H9 (cell line): ENCODE measurements around the gene PYGB. TPM values are rescaled to one million over a fixed set of nuclear protein-coding genes. Genes with fewer than 3 reads are reported as not detected.
A peak's percentile ranks its signal among the peaks of the same experiment; 100 is the strongest.

Experiments used
- DNase-seq: peaks from one replicate; pipeline ENCODE4 v3.0.0-alpha.2; 2017
- H2AFZ ChIP-seq: one replicate; pipeline ENCODE4 v1.6.1; 2013; ENCODE audit warnings: mild to moderate bottlenecking, low read length, control low read depth, moderate library complexity
- H2AK5ac ChIP-seq: 2 replicates; pipeline ENCODE4 v1.6.1; 2013; ENCODE audit warnings: low read length, control low read depth, mixed read lengths; ENCODE audit not compliant: insufficient read length
- H2BK120ac ChIP-seq: one replicate; pipeline ENCODE4 v1.6.1; 2013; ENCODE audit warnings: low read depth, mild to moderate bottlenecking, low read length, control low read depth, inconsistent platforms; ENCODE audit not compliant: poor library complexity, severe bottlenecking
- H2BK12ac ChIP-seq: 2 replicates; pipeline ENCODE4 v1.6.1; 2013; ENCODE audit warnings: low read length, control low read depth, mixed read lengths, low read depth; ENCODE audit not compliant: insufficient read length
- H2BK15ac ChIP-seq: 2 replicates; pipeline ENCODE4 v1.6.1; 2013; ENCODE audit warnings: low read depth, low read length, control low read depth
- H2BK20ac ChIP-seq: one replicate; pipeline ENCODE4 v1.6.1; 2013; ENCODE audit warnings: low read depth, mild to moderate bottlenecking, low read length, control low read depth, inconsistent platforms; ENCODE audit not compliant: poor library complexity, severe bottlenecking
- H2BK5ac ChIP-seq: 2 replicates; pipeline ENCODE4 v1.6.1; 2013; ENCODE audit warnings: low read length, control low read depth, mixed read lengths; ENCODE audit not compliant: insufficient read length
- H3K14ac ChIP-seq: 2 replicates; pipeline ENCODE4 v1.6.1; 2013; ENCODE audit warnings: low read length, control low read depth; ENCODE audit not compliant: insufficient read depth
- H3K18ac ChIP-seq: 2 replicates; pipeline ENCODE4 v1.6.1; 2013; ENCODE audit warnings: low read depth, mild to moderate bottlenecking, mixed read lengths, low read length, control low read depth; ENCODE audit not compliant: insufficient read length
- H3K23ac ChIP-seq: 2 replicates; pipeline ENCODE4 v1.6.1; 2013; ENCODE audit warnings: low read length, control low read depth, mixed read lengths, low read depth; ENCODE audit not compliant: insufficient read length
- H3K23me2 ChIP-seq: 2 replicates; pipeline ENCODE4 v1.6.1; 2013; ENCODE audit warnings: low read depth, mild to moderate bottlenecking, mixed read lengths, low read length, control low read depth; ENCODE audit not compliant: insufficient read length, poor library complexity, severe bottlenecking
- H3K27ac ChIP-seq: 2 replicates; pipeline ENCODE4 v1.5.1; 2013; ENCODE audit warnings: low read length, control low read depth, mixed read lengths, low read depth; ENCODE audit not compliant: insufficient read length
- H3K27me3 ChIP-seq: 2 replicates; pipeline ENCODE4 v1.6.1; 2013; ENCODE audit warnings: low read length, control low read depth, inconsistent platforms; ENCODE audit not compliant: insufficient read depth
- H3K4ac ChIP-seq: 2 replicates; pipeline ENCODE4 v1.6.1; 2013; ENCODE audit warnings: low read depth, mild to moderate bottlenecking, control low read depth, inconsistent platforms, low read length, moderate library complexity
- H3K4me1 ChIP-seq: 2 replicates; pipeline ENCODE4 v1.6.1; 2013; ENCODE audit warnings: low read length, control low read depth, inconsistent platforms; ENCODE audit not compliant: insufficient read depth
- H3K4me2 ChIP-seq: 2 replicates; pipeline ENCODE4 v1.6.1; 2013; ENCODE audit warnings: low read length, control low read depth, mixed read lengths; ENCODE audit not compliant: insufficient read length, insufficient read depth
- H3K56ac ChIP-seq: 2 replicates; pipeline ENCODE4 v1.6.1; 2013; ENCODE audit warnings: low read depth, mild to moderate bottlenecking, mixed read lengths, low read length, control low read depth; ENCODE audit not compliant: insufficient read length
- H3K79me1 ChIP-seq: 2 replicates; pipeline ENCODE4 v1.6.1; 2013; ENCODE audit warnings: low read depth, mild to moderate bottlenecking, moderate library complexity, low read length, control low read depth, inconsistent platforms; ENCODE audit not compliant: insufficient read depth, poor library complexity, severe bottlenecking
- H3K79me2 ChIP-seq: 2 replicates; pipeline ENCODE4 v1.6.1; 2013; ENCODE audit warnings: low read length, control low read depth, inconsistent platforms; ENCODE audit not compliant: insufficient read depth
- H3K9ac ChIP-seq: 2 replicates; pipeline ENCODE4 v1.6.1; 2013; ENCODE audit warnings: low read length, control low read depth, mixed read lengths; ENCODE audit not compliant: insufficient read length; ENCODE audit errors: extremely low read depth
- H3K9me3 ChIP-seq: one replicate; pipeline ENCODE4 v1.6.1; 2013; ENCODE audit warnings: low read depth, low read length, inconsistent platforms; ENCODE audit not compliant: control insufficient read depth
- H3T11ph ChIP-seq: one replicate; pipeline ENCODE4 v1.6.1; 2013; ENCODE audit warnings: mild to moderate bottlenecking, low read length, control low read depth, inconsistent platforms
- H4K20me1 ChIP-seq: one replicate; pipeline ENCODE4 v1.6.1; 2013; ENCODE audit not compliant: control insufficient read depth, insufficient read length, insufficient read depth
- H4K5ac ChIP-seq: 2 replicates; pipeline ENCODE4 v1.6.1; 2013; ENCODE audit warnings: low read depth, mild to moderate bottlenecking, mixed read lengths, low read length, control low read depth; ENCODE audit not compliant: insufficient read length
- H4K8ac ChIP-seq: replicated peaks from 2 replicates; pipeline ENCODE4 v1.6.1; 2013; ENCODE audit warnings: low read length, control low read depth, mixed read lengths, low read depth; ENCODE audit not compliant: insufficient read length
- H4K91ac ChIP-seq: 2 replicates; pipeline ENCODE4 v1.6.1; 2013; ENCODE audit warnings: low read depth, mild to moderate bottlenecking, moderate library complexity, mixed read lengths, low read length, control low read depth; ENCODE audit not compliant: insufficient read length
- H3K27ac Mint-ChIP-seq, 3 experiments: 2 replicates in 2 of 3; 3 replicates in 1 of 3; pipeline ENCODE4 v1.8.0; 2020 to 2021; ENCODE audit warnings: mixed read lengths in 3 of 3, mild to moderate bottlenecking in 1 of 3, moderate library complexity in 1 of 3
- H3K27me3 Mint-ChIP-seq: 2 replicates; pipeline ENCODE4 v1.8.0; 2021; ENCODE audit warnings: low read depth, mild to moderate bottlenecking, moderate library complexity, mixed read lengths
- H3K36me3 Mint-ChIP-seq, 3 experiments: 2 replicates in 2 of 3; 3 replicates in 1 of 3; pipeline ENCODE4 v1.8.0; 2020 to 2021; ENCODE audit warnings: low read depth in 3 of 3, mixed read lengths in 3 of 3; ENCODE audit not compliant: insufficient read depth in 1 of 3
- H3K4me1 Mint-ChIP-seq, 2 experiments: 2 replicates each; pipeline ENCODE4 v1.8.0; 2020; ENCODE audit warnings: mixed read lengths in 2 of 2
- H3K4me3 Mint-ChIP-seq, 2 experiments: 2 replicates in 1 of 2; 3 replicates in 1 of 2; pipeline ENCODE4 v1.8.0; 2020 to 2021; ENCODE audit warnings: mild to moderate bottlenecking in 2 of 2, mixed read lengths in 2 of 2, moderate library complexity in 1 of 2
- H3K9me3 Mint-ChIP-seq, 2 experiments: 2 replicates in 1 of 2; 3 replicates in 1 of 2; pipeline ENCODE4 v1.8.0; 2020; ENCODE audit warnings: mild to moderate bottlenecking in 2 of 2, mixed read lengths in 2 of 2, moderate library complexity in 1 of 2
- CTCF ChIP-seq: fragments of 200-600 bp; sonication (generic); conservative IDR thresholded peaks from 3 replicates; pipeline ENCODE4 v1.8.0; 2021; ENCODE audit warnings: antibody characterized with exemption, mild to moderate bottlenecking
- WGBS: extraction: QIAGEN DNeasy Blood & Tissue Kit; methylation state at CpG from one replicate; pipeline ENCODE4 v1.1.7; 2013; ENCODE audit warnings: missing lambda C conversion rate, low lambda C conversion rate, mixed read lengths; ENCODE audit not compliant: insufficient read length; ENCODE audit errors: extremely low coverage; 5-methylcytosine and 5-hydroxymethylcytosine counted together
- total RNA-seq: library from RNA; stranded (reverse); gene quantifications from 2 replicates; pipeline ENCODE4 v1.2.1, GENCODE V29; 2021

The PYGB gene
- total RNA-seq, 1 experiment from 2014 or later = 46.9 TPM

DNA sequence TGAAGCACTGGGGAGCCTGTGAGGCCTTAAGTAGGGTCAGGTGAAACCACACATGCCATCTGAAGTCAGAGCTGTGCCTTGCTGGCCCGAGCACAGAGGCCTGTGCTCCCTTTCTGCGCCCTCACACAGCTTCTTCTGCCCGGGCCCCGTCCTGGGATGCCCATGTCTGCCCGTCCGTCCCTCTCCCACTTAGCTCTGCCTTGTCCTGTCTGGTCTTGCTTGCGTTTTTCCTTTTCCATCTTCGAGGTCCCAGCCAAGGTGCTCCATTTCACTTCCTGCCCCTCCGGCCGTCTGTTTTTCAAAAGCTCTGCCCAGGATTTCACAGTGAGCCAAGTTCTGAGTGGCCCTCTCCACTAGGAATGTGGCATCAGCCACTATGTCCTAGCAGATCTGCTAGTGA lies 45.6 kb downstream of the PYGB start:
- no peaks in the 10 kb centered on the region for H3K79me2 ChIP-seq
- WGBS = no CpG with 5 or more reads among the region's 10 CpGs

More for the DNA sequence above, 45.6 kb downstream of the PYGB start:
- Histone ChIP-seq H3K4me1 (no peaks in the 10 kb centered on the region; the same call in 1 of the 2 replicates), H2AK5ac (no peak overlapping the region), H4K5ac (no peak overlapping the region), H2BK12ac (no peak overlapping the region), H4K20me1 (no peaks in the 10 kb centered on the region), H3K27me3 (no peaks in the 10 kb centered on the region), H2BK5ac (no peak overlapping the region), H4K8ac (no peak overlapping the region), H2BK15ac (no peak overlapping the region), H2BK20ac (no peak overlapping the region), H3K9ac (no peak overlapping the region), H3K9me3 (no peaks in the 10 kb centered on the region), H3K27ac (no peak overlapping the region), H3K23me2 (no peaks in the 10 kb centered on the region), H3K4ac (no peak overlapping the region), H3K4me2 (no peak overlapping the region), H3K23ac (no peak overlapping the region), H2BK120ac (no peak overlapping the region), H4K91ac (no peak overlapping the region), H3K14ac (no peak overlapping the region), H3K56ac (no peak overlapping the region), H2AFZ (no peak overlapping the region), H3K79me1 (no peaks in the 10 kb centered on the region), H3T11ph (no peak overlapping the region), H3K18ac (no peak overlapping the region)
- no peak for TF ChIP-seq CTCF
- Mint-ChIP-seq H3K27ac (peak overlapping the region in 2 of 3 experiments; percentile 41 to 49; a peak in 2 of 7 replicates), H3K4me1 (peaks cover 14 to 21% of the 10 kb centered on the region in 2 experiments; a peak in 2 of 4 replicates), H3K9me3 (no peaks in the 10 kb centered on the region; a peak in 1 of 5 replicates), H3K4me3 (no peak overlapping the region), H3K36me3 (peaks cover 0 to 42% (median 24%) of the 10 kb centered on the region in 3 experiments; a peak in 5 of 7 replicates), H3K27me3 (no peaks in the 10 kb centered on the region; the same call in 1 of the 2 replicates)
- no peak for DNase-seq
